Colon (tissue), 2 donors: ENCODE results near the gene S1PR3.

ENCODE experiments used
- FAIRE-seq: peaks from 2 replicates; lab custom pipeline; 2012; peaks lifted over from hg19 to GRCh38; lab: Jason Lieb, UNC
- donor health status: control.
- donor health status: control.

Gene S1PR3

GRCh38 chr9:89009546-89009840 is 18.2 kb downstream of the S1PR3 start:
- no peak for FAIRE-seq

GRCh38 chr9:89010056-89010455 is 18.8 kb downstream of the S1PR3 start:
- no peak for FAIRE-seq

- FAIRE-seq: no peak
Observed at GRCh38 chr9:89010526-89011111, 19.4 kb downstream of the S1PR3 start.

GRCh38 chr9:89011683-89012082 is 20.4 kb downstream of the S1PR3 start:
- FAIRE-seq: no peak

GRCh38 chr9:89012294-89013042 is 21.2 kb downstream of the S1PR3 start:
- FAIRE-seq: no peak

- no peak for FAIRE-seq
Observed at GRCh38 chr9:89013660-89014059, 22.4 kb downstream of the S1PR3 start.

- no peak for FAIRE-seq
Observed at GRCh38 chr9:89014153-89014552, 22.9 kb downstream of the S1PR3 start.

GRCh38 chr9:89015336-89015735 is 24.1 kb downstream of the S1PR3 start:
- no peak for FAIRE-seq

- no peak for FAIRE-seq
Observed at GRCh38 chr9:89020754-89021153, 29.5 kb downstream of the S1PR3 start.

- no peak for FAIRE-seq
Observed at GRCh38 chr9:89021154-89021803, 30.0 kb downstream of the S1PR3 start.

- FAIRE-seq: no peak
Observed at GRCh38 chr9:89022001-89022759, 30.9 kb downstream of the S1PR3 start.

GRCh38 chr9:89022902-89023301 is 31.6 kb downstream of the S1PR3 start:
- no peak for FAIRE-seq

GRCh38 chr9:89023740-89024139 is 32.5 kb downstream of the S1PR3 start:
- no peak for FAIRE-seq

GRCh38 chr9:89024727-89025126 is 33.5 kb downstream of the S1PR3 start:
- no peak for FAIRE-seq

GRCh38 chr9:89025553-89025952 is 34.3 kb downstream of the S1PR3 start:
- FAIRE-seq: no peak

GRCh38 chr9:89026876-89027275 is 35.6 kb downstream of the S1PR3 start:
- FAIRE-seq: no peak

GRCh38 chr9:89029788-89030187 is 38.5 kb downstream of the S1PR3 start:
- FAIRE-seq: no peak

GRCh38 chr9:89032173-89032572 is 40.9 kb downstream of the S1PR3 start:
- no peak for FAIRE-seq

GRCh38 chr9:89032661-89033060 is 41.4 kb downstream of the S1PR3 start:
- FAIRE-seq: no peak

GRCh38 chr9:89036383-89036782 is 45.1 kb downstream of the S1PR3 start:
- no peak for FAIRE-seq

GRCh38 chr9:89036891-89037290 is 45.6 kb downstream of the S1PR3 start:
- no peak for FAIRE-seq

- FAIRE-seq: no peak
Observed at GRCh38 chr9:89037346-89037745, 46.1 kb downstream of the S1PR3 start.

- no peak for FAIRE-seq
Observed at GRCh38 chr9:89037891-89038290, 46.6 kb downstream of the S1PR3 start.
